WTC11 (cell line): ENCODE data around the gene SLC22A31. TPM values are rescaled to one million over a fixed set of nuclear protein-coding genes. Genes with fewer than 3 reads are reported as not detected.

Experiments used
- ATAC-seq: fragments of 200-7000 bp; cut with Tn5 transposase; 2 replicates; pipeline ENCODE4 v1.10.0; 2021; ENCODE audit warnings: mild to moderate bottlenecking, moderate library complexity
- CTCF ChIA-PET: fragments of 300-600 bp; sonication (Branson Sonifier 250); formaldehyde crosslinking; loops from one replicate; lab custom pipeline; 2021; ENCODE audit warnings: antibody characterized with exemption; lab: Charles Lee
- POLR2A ChIA-PET: fragments of 350-600 bp; sonication (Branson Sonifier 250); formaldehyde crosslinking; loops from one replicate; lab custom pipeline; 2021; ENCODE audit warnings: antibody characterized with exemption; lab: Charles Lee
- DNase-seq: peaks from one replicate; pipeline ENCODE4 v3.0.0; 2021; ENCODE audit warnings: low spot score
- H3K27ac Mint-ChIP-seq: 2 replicates; pipeline ENCODE4 v1.8.0; 2021; ENCODE audit warnings: mixed read lengths
- H3K27me3 Mint-ChIP-seq: 2 replicates; pipeline ENCODE4 v1.8.0; 2021; ENCODE audit warnings: low read depth, mild to moderate bottlenecking, moderate library complexity, mixed read lengths
- H3K36me3 Mint-ChIP-seq: 2 replicates; pipeline ENCODE4 v1.8.0; 2021; ENCODE audit warnings: mixed read lengths
- H3K4me1 Mint-ChIP-seq: 2 replicates; pipeline ENCODE4 v1.8.0; 2022; ENCODE audit warnings: mixed read lengths
- H3K4me3 Mint-ChIP-seq: 2 replicates; pipeline ENCODE4 v1.8.0; 2021; ENCODE audit warnings: mild to moderate bottlenecking, moderate library complexity, mixed read lengths
- H3K9me3 Mint-ChIP-seq: 2 replicates; pipeline ENCODE4 v1.8.0; 2021; ENCODE audit warnings: mixed read lengths
- AR ChIP-seq: fragments of 250-450 bp; sonication (Bioruptor Pico); IDR thresholded peaks from 2 replicates; pipeline ENCODE4 v1.9.0; 2021; ENCODE audit warnings: mild to moderate bottlenecking
- ARID4B ChIP-seq: sonication (generic); formaldehyde crosslinking; IDR thresholded peaks from 2 replicates; pipeline ENCODE4 v1.8.0; 2023; ENCODE audit warnings: missing genetic modification reagents, mild to moderate bottlenecking, borderline replicate concordance
- ATF6 ChIP-seq: sonication (generic); formaldehyde crosslinking; IDR thresholded peaks from 2 replicates; pipeline ENCODE4 v1.8.1; 2023; ENCODE audit warnings: mild to moderate bottlenecking, missing genetic modification reagents
- CBFB ChIP-seq: sonication (generic); formaldehyde crosslinking; IDR thresholded peaks from 2 replicates; pipeline ENCODE4 v1.8.1; 2022; ENCODE audit warnings: mild to moderate bottlenecking, low read depth, missing genetic modification reagents
- ETV6 ChIP-seq: sonication (generic); formaldehyde crosslinking; IDR thresholded peaks from 2 replicates; pipeline ENCODE4 v1.8.1; 2022; ENCODE audit warnings: mild to moderate bottlenecking, missing genetic modification reagents
- FOXJ3 ChIP-seq: sonication (generic); formaldehyde crosslinking; IDR thresholded peaks from 2 replicates; pipeline ENCODE4 v1.9.0; 2021; ENCODE audit warnings: missing genetic modification reagents, mild to moderate bottlenecking, borderline replicate concordance
- GTF2I ChIP-seq: fragments of 250-450 bp; sonication (Bioruptor Pico); conservative IDR thresholded peaks from 2 replicates; pipeline ENCODE4 v1.4.0; 2021; ENCODE audit warnings: mild to moderate bottlenecking
- IRF1 ChIP-seq: sonication (generic); formaldehyde crosslinking; IDR thresholded peaks from 2 replicates; pipeline ENCODE4 v1.8.0; 2023; ENCODE audit warnings: missing genetic modification reagents
- MXD4 ChIP-seq: fragments of 250-450 bp; sonication (Bioruptor Pico); IDR thresholded peaks from 2 replicates; pipeline ENCODE4 v1.8.0; 2021; ENCODE audit warnings: mild to moderate bottlenecking, moderate library complexity, borderline replicate concordance
- MYBL2 ChIP-seq: sonication (generic); formaldehyde crosslinking; IDR thresholded peaks from 2 replicates; pipeline ENCODE4 v1.8.1; 2023; ENCODE audit warnings: mild to moderate bottlenecking, moderate library complexity, missing genetic modification reagents
- NR1H2 ChIP-seq: sonication (generic); formaldehyde crosslinking; IDR thresholded peaks from 2 replicates; pipeline ENCODE4 v1.9.0; 2021; ENCODE audit warnings: mild to moderate bottlenecking, moderate library complexity, missing genetic modification reagents
- RORB ChIP-seq: fragments of 250-450 bp; sonication (Bioruptor Pico); IDR thresholded peaks from 2 replicates; pipeline ENCODE4 v1.9.0; 2021; ENCODE audit warnings: mild to moderate bottlenecking
- USF1 ChIP-seq: sonication (generic); formaldehyde crosslinking; IDR thresholded peaks from 2 replicates; pipeline ENCODE4 v1.8.0; 2022; ENCODE audit warnings: mild to moderate bottlenecking, missing genetic modification reagents
- ZBTB21 ChIP-seq: sonication (generic); formaldehyde crosslinking; IDR thresholded peaks from 2 replicates; pipeline ENCODE4 v1.8.1; 2023; ENCODE audit warnings: mild to moderate bottlenecking, missing genetic modification reagents, borderline replicate concordance
- ZNF263 ChIP-seq: sonication (generic); formaldehyde crosslinking; IDR thresholded peaks from 2 replicates; pipeline ENCODE4 v1.8.1; 2022; ENCODE audit warnings: low read depth, mild to moderate bottlenecking, moderate library complexity, missing genetic modification reagents
- ZNF281 ChIP-seq: sonication (generic); formaldehyde crosslinking; IDR thresholded peaks from 2 replicates; pipeline ENCODE4 v1.8.0; 2023; ENCODE audit warnings: mild to moderate bottlenecking, missing genetic modification reagents
- ZNF671 ChIP-seq: fragments of 250-450 bp; sonication (Bioruptor Pico); IDR thresholded peaks from 2 replicates; pipeline ENCODE4 v1.8.0; 2021; ENCODE audit warnings: mild to moderate bottlenecking
- ZSCAN18 ChIP-seq: fragments of 250-450 bp; sonication (Bioruptor Pico); IDR thresholded peaks from 2 replicates; pipeline ENCODE4 v2.1.2; 2022; ENCODE audit warnings: mild to moderate bottlenecking, moderate library complexity
- total RNA-seq: library from RNA; stranded (reverse); gene quantifications from 3 replicates; pipeline ENCODE4 v1.2.3, GENCODE V29; 2021

The SLC22A31 gene
- total RNA-seq, 1 experiment from 2014 or later = 12.1 TPM

GRCh38 chr16:89172528-89173173 lies 27.7 kb downstream of the SLC22A31 start:
- H3K9me3 Mint-ChIP-seq = no peaks in the 10 kb centered on the region
- peaks cover 14% of the 10 kb centered on the region for H3K4me1 Mint-ChIP-seq
- DNase-seq (no peak), ATAC-seq (no peak)
- H3K27me3 Mint-ChIP-seq = peaks cover 6% of the 10 kb centered on the region; the same call in 1 of the 2 replicates
- no peak for TF ChIP-seq RORB (CRISPR knock-in tag)
- no peak for TF ChIP-seq MYBL2 (CRISPR knock-in tag)
- TF ChIP-seq MXD4 (CRISPR knock-in tag) = no peak
- no peak for TF ChIP-seq ZSCAN18 (CRISPR knock-in tag)
- TF ChIP-seq ATF6 (CRISPR knock-in tag) = no peak
- no peak for TF ChIP-seq FOXJ3 (CRISPR knock-in tag)
- TF ChIP-seq NR1H2 (CRISPR knock-in tag) = no peak
- no peak for TF ChIP-seq GTF2I (CRISPR knock-in tag)
- no peak for TF ChIP-seq ZBTB21 (CRISPR knock-in tag)
- TF ChIP-seq ARID4B = no peak
- TF ChIP-seq ZNF671 (CRISPR knock-in tag) = no peak
- no peak for TF ChIP-seq ZNF263 (CRISPR knock-in tag)
- no peak for TF ChIP-seq IRF1 (CRISPR knock-in tag)
- TF ChIP-seq ETV6 (CRISPR knock-in tag) = no peak
- no peak for TF ChIP-seq AR (CRISPR knock-in tag)
- TF ChIP-seq CBFB (CRISPR knock-in tag) = no peak
- TF ChIP-seq USF1 (CRISPR knock-in tag) = no peak
- no peak for TF ChIP-seq ZNF281 (CRISPR knock-in tag)
- no peak overlapping the region for H3K4me3 Mint-ChIP-seq
- POLR2A ChIA-PET = interaction anchor here (1.6 kb wide), 1 partner anchor 27 kb away, joined by 4 read pairs; no protein-coding TSS in a partner anchor
- no peaks in the 10 kb centered on the region for H3K36me3 Mint-ChIP-seq
- H3K27ac Mint-ChIP-seq = no peak overlapping the region
- CTCF ChIA-PET = interaction anchor here (1.6 to 2.8 kb wide), 3 partner anchors 11 to 360 kb away, joined by 6 to 14 read pairs (median 9); partner anchors contain the start of gene APRT
